Endometrial microvascular endothelial cells (primary cell): ENCODE measurements around the gene SEPTIN2. TPM values are rescaled to one million over a fixed set of nuclear protein-coding genes. Genes with fewer than 3 reads are reported as not detected.
"Not testable (repeated sequence)": the region's sequence is repeated elsewhere in the genome, so short reads cannot be mapped to it uniquely, and the experiment has no call there.

Experiments
- in situ Hi-C: cut with HindIII; loops from 2 replicates; pipeline ENCODE4 v1.10.0; 2017; ENCODE audit warnings: low sequenced_read_pairs, low pct_unique_long_range_greater_than_20kb; ENCODE audit errors: inconsistent ontology term
- total RNA-seq: library from RNA; depleted of rRNA; stranded (reverse); fragments of >200 nt; gene quantifications from one replicate; pipeline ENCODE4 v1.2.3, GENCODE V29; 2015; ENCODE audit errors: inconsistent ontology term

SEPTIN2 gene
- total RNA-seq, 1 donor from 2014 or later = 384 TPM

DNA sequence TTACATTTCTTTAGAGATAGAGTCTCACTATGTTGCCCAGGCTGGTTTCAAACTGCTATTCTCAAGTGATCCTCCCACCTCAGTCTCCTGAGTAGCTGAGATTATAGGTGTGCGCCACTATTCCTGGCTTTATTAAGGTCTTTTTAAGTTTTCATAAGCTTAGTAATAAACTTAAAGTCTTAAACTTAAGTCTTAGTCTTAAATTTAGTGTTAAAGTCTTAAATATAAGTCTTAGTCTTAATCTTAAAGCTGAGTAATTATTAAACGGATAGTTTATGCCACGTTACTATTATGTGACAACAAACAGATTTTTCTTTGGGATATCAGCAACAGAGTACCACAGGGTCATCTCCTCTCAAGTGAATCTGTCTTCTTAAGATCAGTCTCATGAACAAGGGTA lies 52.9 kb downstream of the SEPTIN2 start:
- in situ Hi-C loops = no loop called here

DNA sequence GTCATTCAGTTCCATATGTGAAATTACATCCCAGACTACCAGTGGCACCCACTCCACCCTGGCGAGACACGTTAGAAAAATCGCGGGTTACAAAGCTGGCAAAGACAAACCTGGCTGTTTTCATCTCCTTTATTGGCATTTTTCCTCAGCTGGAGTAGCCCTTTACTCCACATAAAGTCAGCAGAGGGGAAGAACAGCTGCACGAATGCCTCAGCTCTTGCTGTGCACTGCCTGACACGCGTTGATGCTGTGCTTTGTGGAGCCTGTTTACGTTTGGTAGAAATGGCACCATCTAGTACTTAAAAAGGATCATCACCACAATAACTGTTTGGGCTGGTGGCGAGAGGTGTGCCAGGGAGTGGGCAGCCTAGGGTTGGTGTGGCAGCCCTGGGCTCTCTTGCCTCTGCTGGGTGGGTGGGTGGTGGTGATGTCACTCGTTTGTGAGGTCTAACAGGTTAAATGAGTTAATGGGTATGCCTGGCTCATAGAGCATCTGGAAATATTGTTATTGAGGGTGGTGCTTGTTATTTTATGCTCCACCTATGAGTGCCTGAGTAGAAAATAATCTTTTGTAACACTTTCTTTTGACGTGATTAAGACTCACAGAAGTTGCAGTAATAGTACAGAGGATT lies 56.8 kb downstream of the SEPTIN2 start:
- in situ Hi-C loops = no loop called here

DNA sequence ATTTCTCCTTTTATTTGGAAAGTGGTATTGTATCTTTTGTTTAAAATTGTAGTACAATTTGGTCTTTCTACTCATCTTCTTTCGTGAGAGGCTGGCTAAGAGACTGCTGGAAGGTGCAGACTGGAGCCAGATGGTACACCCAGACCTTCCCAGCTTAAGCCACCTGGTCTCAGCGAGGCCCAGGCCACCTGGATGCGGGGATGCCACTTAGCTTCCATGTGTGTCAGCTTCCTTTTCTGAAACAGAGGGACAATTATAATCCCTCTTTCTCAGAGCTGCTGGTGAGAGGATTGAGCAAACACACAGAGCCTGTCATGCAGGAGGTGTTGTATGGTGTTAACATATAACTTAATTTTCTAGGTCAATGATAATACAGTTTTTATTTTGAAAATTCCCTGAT lies 57.7 kb downstream of the SEPTIN2 start:
- in situ Hi-C loops = no loop called here

GRCh38 chr2:241373906-241374305 lies 58.2 kb downstream of the SEPTIN2 start:
- in situ Hi-C loops = not testable (repeated sequence)

GRCh38 chr2:241375300-241375699 lies 59.6 kb downstream of the SEPTIN2 start:
- in situ Hi-C loops = no loop called here

DNA sequence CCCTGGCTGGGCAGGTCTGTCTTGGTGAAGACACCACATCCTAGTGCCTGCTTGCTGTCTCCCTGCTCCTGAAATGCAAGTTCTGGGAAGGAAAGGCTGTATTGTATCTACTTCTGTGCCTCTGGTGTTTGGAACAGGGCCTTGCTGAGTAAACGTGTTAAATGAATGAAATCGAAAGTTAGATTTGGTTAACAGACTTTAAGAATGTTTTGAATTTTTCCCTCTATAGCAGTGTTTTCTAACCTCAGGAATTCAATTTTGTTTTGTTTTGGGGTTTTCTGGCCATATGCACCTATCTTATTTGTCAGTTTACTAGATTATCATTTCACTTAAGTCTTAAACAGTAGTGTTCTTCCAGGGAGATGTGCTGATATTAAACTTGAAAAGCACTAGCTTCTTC lies 61.1 kb downstream of the SEPTIN2 start:
- in situ Hi-C loops = no loop called here

DNA sequence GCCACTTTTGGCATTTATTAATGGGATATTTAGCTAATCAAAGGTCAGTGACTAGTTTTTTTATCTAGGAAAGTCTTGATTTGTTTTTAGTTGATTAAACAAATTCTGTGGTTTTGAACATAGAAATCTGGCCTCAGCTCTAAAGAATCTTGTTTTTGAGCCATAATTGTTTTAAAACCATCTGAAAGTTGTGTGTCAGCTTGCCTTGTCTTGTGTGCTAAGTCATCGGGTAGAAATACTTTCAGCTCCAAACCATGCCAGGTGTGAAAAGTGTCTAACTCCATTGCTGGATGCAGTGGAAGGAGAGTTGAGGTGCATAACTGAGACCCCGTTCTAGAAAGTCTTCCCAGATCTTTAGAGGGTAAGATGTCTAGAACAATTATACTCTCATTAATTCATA lies 63.1 kb downstream of the SEPTIN2 start:
- in situ Hi-C loops = no loop called here

DNA sequence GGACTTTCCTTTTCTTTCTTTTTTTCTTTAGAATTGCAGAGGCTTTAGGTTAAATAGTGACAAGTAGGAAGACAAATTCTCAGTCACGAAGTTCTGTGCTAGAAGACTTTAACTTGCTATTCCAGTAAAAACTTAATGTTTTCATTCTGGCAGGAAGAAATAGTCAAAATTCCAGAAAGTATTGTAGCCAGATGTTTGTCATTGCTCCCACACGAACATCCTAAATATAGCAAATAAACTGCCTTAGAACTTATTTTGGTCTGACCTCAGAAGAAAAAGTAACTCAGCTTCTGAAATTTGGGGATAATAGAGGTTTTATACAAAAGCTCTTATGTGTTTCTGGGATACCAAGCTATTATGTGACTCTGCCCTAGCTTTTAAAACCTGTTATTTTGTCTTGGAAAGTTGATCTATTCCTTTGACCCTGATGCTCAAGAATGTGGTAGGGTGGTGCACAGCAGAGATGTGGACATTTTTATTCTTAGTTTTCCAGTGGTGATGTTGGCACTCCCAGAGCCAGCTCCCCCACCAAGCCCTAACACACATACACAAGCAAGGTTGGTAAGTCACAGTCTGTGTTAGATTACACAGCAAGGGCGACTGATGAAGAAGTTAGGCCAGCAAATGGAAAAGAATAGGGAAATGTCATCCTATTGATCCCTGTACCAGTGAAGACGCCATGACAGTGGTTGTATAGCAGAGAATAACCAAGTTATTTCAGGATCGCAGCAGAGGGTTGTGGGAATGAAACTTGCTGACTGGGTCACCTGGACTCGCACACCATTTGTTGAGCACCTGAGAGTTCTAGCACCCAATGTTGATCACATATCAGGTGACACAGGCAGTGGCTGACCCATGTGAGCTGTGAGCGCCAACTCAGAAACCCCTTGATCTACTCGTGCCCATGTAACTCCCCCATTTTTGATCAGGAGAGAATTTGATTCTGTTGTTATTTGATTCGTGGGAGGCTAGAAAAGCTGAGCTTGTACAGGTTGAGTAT lies 64.1 kb downstream of the SEPTIN2 start:
- in situ Hi-C loops = no loop called here

DNA sequence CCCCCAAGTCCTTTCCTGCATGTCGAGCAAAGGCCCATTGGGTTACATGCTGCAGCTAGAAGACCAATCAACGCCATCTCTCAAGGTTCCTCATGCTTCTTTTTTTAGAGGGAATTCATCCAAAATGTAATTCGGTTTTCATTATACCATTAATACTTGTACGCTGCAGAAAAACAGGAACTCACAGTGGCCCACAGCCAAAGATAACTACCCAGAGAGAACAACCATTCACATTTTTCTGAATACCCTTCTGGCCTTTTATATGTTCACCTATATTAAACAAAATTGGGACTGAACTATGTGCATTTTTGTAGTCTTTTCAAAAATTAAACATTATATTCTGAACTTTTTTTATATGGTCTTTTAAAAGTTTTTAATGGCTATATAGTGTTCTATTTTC lies 66.1 kb downstream of the SEPTIN2 start:
- in situ Hi-C loops = no loop called here

DNA sequence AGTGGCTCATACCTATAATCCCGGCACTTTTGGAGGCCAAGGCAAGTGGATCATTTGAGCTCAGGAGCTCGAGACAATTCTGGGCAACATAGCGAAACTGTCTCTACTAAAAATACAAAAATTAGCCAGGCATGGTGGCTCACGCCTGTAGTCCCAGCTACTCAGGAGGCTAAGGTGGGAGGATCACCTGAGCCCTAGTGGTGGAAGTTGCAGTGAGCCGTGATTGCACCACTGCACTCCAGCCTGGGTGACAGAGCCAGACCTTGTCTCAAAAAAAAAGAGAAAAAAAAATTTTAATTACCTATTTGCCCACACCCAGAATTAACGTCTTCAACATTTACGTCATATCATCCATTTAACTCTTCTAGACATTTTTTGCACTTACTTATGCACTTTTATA lies 69.7 kb downstream of the SEPTIN2 start:
- in situ Hi-C loops = not testable (repeated sequence)

DNA sequence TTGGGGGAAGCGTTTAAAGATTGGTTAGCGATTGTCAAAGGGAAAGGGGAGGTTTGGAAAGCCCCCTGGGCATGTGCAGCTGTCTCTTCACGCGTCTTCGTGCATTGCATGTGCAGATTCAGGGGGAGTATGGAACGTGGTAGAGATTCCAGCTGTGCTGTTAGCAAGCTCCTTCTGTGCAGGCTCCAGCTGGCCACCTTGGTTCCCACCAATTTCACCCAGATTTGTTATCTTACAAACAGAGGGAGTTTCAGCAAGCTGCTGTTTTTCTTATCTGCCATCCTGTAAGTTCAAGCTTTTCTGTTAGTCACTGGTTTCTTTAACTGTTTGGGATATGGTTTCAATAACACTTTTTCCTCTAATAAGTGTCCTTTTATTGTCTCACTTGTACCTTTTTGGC lies 70.8 kb downstream of the SEPTIN2 start:
- in situ Hi-C loops = no loop called here

DNA sequence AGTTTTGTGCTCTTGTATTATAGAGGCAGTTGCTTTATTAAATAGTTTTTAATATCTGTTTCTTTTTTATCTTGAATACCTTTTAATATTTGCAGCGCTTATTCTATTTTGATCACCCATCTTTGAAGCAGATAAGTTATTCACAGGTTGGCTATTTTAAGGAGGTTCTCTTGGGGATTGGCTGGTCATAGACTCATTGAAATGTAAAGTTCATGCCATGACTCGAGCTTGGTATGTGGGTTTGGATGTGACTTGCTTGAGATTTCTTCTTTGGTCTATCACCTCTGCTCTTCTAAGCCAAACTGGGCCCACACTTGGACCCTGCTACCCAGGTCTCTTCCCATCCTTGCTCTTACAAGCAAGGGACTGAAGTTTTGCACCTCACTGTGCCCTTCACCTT lies 74.0 kb downstream of the SEPTIN2 start:
- in situ Hi-C loops = no loop called here

DNA sequence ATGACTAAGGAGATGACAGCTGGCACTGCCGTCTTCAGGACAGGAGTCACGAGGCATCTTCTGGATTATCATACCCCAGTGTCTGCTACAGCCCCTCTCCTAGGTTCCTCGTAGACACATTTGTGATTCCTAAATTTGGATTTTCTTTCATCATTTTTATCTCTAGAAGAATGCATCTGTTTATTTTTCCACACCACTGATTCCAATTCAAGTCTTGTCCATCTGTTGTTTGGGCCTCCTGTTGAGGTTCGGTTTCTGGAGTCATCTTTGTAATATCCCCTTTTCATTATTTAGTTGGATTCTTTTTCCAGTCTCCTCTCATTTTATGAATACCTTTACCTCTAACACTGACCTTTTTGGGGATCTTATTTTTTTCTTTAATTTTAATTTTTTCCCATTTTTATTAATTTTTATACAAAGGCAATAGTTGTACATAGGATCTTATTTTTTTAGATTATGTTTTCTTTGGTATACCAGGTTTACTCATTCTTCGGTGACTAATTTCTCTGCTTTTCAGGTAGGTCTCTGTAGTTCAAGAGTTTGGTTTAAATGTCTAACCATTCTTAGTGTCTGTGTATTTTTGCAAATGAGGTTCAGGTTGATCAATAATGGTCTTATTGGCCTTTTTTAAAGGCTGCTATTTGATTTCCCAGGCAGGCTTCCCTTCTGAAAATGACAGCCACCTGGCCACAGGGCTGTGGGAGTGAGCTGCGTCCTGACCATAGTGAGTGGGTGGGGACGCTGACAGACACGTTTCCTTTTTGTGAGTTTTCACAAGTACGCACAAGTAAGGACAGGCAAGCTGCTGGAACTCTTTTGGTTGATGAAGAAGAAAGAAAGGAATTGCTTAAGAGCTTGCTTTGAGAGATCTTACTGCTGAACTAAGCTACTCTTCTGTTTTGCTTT lies 74.8 kb downstream of the SEPTIN2 start:
- in situ Hi-C loops = no loop called here

DNA sequence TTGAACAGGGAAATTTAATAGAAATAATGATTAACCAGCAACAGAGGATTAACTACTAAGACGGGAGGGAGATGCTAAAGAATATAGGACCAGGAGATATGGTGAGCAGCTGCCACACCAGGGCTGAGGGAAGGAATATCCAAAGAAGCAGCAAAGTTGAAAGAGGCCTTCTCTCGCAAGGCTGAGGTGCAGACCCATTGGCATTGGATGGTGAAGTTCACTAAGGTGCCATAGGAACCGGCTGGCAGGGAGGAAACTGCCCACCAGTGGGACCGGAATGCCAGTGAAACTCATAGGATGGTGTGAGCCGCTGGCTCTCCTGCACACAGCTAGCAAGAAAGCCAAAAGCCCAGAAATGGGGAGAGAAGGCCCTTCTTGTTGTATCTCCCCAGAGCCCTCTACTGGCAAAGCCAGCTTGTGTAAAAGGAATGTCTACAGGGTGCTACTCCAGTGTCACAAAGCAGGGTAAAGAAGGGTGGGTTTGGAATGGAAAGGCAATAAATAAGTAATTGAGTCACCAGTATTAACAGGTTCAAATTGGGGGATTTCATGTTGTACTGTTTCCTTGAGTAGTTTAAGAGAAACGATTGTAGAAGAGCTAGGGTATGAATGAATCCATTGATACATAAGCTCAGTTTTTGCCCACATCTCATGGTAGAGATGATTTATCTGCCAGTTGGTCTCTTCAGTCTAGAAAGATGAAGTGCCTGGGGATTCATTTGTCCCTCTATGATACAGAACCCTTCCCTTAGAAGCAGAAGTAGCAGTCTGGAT lies 76.4 kb downstream of the SEPTIN2 start:
- in situ Hi-C loops = no loop called here

- in situ Hi-C loops = not testable (repeated sequence)
Measured at GRCh38 chr2:241392753-241393152, 77.0 kb downstream of the SEPTIN2 start.

DNA sequence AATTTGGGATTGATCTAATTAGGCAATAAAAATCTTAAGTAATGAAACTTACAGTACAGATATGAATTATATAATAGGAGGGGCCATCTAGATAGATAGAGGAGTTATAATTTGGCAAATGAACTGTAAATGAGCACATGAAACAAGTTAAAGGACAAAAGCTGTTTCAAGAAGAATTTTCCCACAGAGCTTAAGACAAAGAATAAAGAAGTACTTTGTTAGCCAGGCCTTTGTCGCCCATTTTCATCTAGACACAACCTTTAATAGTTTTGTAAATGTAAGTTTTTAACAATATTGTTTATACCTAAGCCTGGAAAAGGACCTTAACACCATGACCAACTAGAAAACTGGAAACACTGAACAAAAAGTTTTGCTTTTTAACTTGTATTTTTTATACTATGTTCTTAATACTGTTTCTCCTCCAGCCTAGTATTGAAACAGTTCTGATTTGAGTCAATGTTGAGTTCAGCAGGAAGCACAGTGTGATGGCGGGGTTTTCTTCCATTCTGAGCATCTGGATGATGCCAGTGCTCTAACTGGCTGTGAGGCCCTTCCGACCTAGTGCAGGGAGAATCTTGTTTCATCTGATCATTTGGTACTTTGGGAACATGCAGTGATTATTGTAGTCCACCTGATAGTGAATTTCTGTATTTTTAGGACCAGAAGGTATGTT lies 77.9 kb downstream of the SEPTIN2 start:
- in situ Hi-C loops = no loop called here

GRCh38 chr2:241396809-241397208 lies 81.1 kb downstream of the SEPTIN2 start:
- in situ Hi-C loops = not testable (repeated sequence)
